HepG2 (cell line): ENCODE measurements around the gene SMIM1. TPM values are rescaled to one million over a fixed set of nuclear protein-coding genes. Genes with fewer than 3 reads are reported as not detected.

Experiments used
- AKAP8 ChIP-seq: sonication (generic); formaldehyde crosslinking; IDR thresholded peaks from 2 replicates; pipeline ENCODE4 v1.5.1; 2020; ENCODE audit warnings: mild to moderate bottlenecking, missing genetic modification reagents
- FOXC1 ChIP-seq: sonication (generic); formaldehyde crosslinking; IDR thresholded peaks from 2 replicates; pipeline ENCODE4 v1.8.0; 2022; ENCODE audit warnings: mild to moderate bottlenecking, missing genetic modification reagents, borderline replicate concordance
- FOXK1 ChIP-seq: sonication (generic); formaldehyde crosslinking; IDR thresholded peaks from 2 replicates; pipeline ENCODE4 v1.4.0; 2020; ENCODE audit warnings: low read depth, missing genetic modification reagents, borderline replicate concordance
- HNRNPLL ChIP-seq: fragments of 200-400 bp; formaldehyde crosslinking; IDR thresholded peaks from 2 replicates; pipeline ENCODE4 v1.6.1; 2017; ENCODE audit warnings: mild to moderate bottlenecking, low read depth, low read length; ENCODE audit not compliant: poor library complexity, severe bottlenecking
- MAFG ChIP-seq: sonication (generic); formaldehyde crosslinking; IDR thresholded peaks from 2 replicates; pipeline ENCODE4 v1.5.1; 2020; ENCODE audit warnings: mild to moderate bottlenecking, missing genetic modification reagents
- MTA1 ChIP-seq: sonication (generic); formaldehyde crosslinking; IDR thresholded peaks from 2 replicates; pipeline ENCODE4 v1.4.0; 2020; ENCODE audit warnings: missing genetic modification reagents, mild to moderate bottlenecking, borderline replicate concordance
- NR2F6 ChIP-seq, 2 experiments: IDR thresholded peaks; 2 replicates each; pipeline ENCODE4 v1.6.1; 2016; ENCODE audit warnings: antibody characterized with exemption in 1 of 2, mild to moderate bottlenecking in 1 of 2
- RBFOX2 ChIP-seq: fragments of 200-400 bp; formaldehyde crosslinking; IDR thresholded peaks from 2 replicates; pipeline ENCODE4 v1.6.1; 2017; ENCODE audit warnings: low read depth, mild to moderate bottlenecking, low read length
- SMAD9 ChIP-seq: sonication (generic); formaldehyde crosslinking; IDR thresholded peaks from 2 replicates; pipeline ENCODE4 v1.5.1; 2020; ENCODE audit warnings: mild to moderate bottlenecking, missing genetic modification reagents
- SPEN ChIP-seq: sonication (generic); formaldehyde crosslinking; IDR thresholded peaks from 2 replicates; pipeline ENCODE4 v1.5.1; 2020; ENCODE audit warnings: low read depth, mild to moderate bottlenecking, missing genetic modification reagents
- TAF1 ChIP-seq: sonication (generic); formaldehyde crosslinking; IDR thresholded peaks from 2 replicates; pipeline ENCODE4 v1.4.0; 2020; ENCODE audit warnings: missing genetic modification reagents
- ZBTB3 ChIP-seq: sonication (generic); formaldehyde crosslinking; IDR thresholded peaks from 2 replicates; pipeline ENCODE4 v1.4.0; 2020; ENCODE audit warnings: low read depth, mild to moderate bottlenecking, moderate library complexity, missing genetic modification reagents, borderline replicate concordance
- ZNF253 ChIP-seq: sonication (generic); formaldehyde crosslinking; IDR thresholded peaks from 2 replicates; pipeline ENCODE4 v1.8.0; 2022; ENCODE audit warnings: mild to moderate bottlenecking, missing genetic modification reagents, borderline replicate concordance
- ZNF432 ChIP-seq: sonication (generic); formaldehyde crosslinking; IDR thresholded peaks from 2 replicates; pipeline ENCODE4 v1.5.0; 2020; ENCODE audit warnings: missing genetic modification reagents, mild to moderate bottlenecking, borderline replicate concordance
- ZNF547 ChIP-seq: sonication (generic); formaldehyde crosslinking; IDR thresholded peaks from 2 replicates; pipeline ENCODE4 v1.5.1; 2020; ENCODE audit warnings: mild to moderate bottlenecking, missing genetic modification reagents
- polyA plus RNA-seq, 8 experiments: library from polyadenylated mRNA; depleted of rRNA in 3 of 8; stranded (reverse) in 7 of 8; unstranded in 1 of 8; fragments of >200 nt; fragmentation: Illumina TruSeq in 4 of 8; extraction: Trizol in 4 of 8; gene quantifications; 2 replicates each; pipeline versions ENCODE4 v1.2.1 to v1.2.3, GENCODE V29; 2011 to 2016; ENCODE audit warnings: low read depth in 4 of 8, missing spikeins in 1 of 8, mixed read lengths in 1 of 8; ENCODE audit not compliant: insufficient read depth in 1 of 8
- total RNA-seq, 5 experiments: library from RNA; depleted of rRNA; stranded (reverse); fragments of >200 nt; fragmentation: Illumina TruSeq; extraction: Trizol; gene quantifications; 2 replicates each; pipeline ENCODE4 v1.2.3, GENCODE V29; 2016; ENCODE audit warnings: low read depth in 1 of 5
- TF ChIP-seq, protein P1 (sequence below): sonication (generic); formaldehyde crosslinking; IDR thresholded peaks from 2 replicates; pipeline ENCODE4 v1.4.0; 2020; ENCODE audit warnings: missing genetic modification reagents, low read depth, mild to moderate bottlenecking, borderline replicate concordance
- TF ChIP-seq, protein P2 (sequence below): sonication (generic); formaldehyde crosslinking; IDR thresholded peaks from 2 replicates; pipeline ENCODE4 v1.8.0; 2022; ENCODE audit warnings: missing genetic modification reagents, mild to moderate bottlenecking, moderate library complexity, borderline replicate concordance
- TF ChIP-seq, protein P3 (sequence below): sonication (generic); formaldehyde crosslinking; IDR thresholded peaks from 2 replicates; pipeline ENCODE4 v1.5.1; 2020; ENCODE audit warnings: mild to moderate bottlenecking, missing genetic modification reagents
- TF ChIP-seq, protein P4 (sequence below): sonication (generic); formaldehyde crosslinking; IDR thresholded peaks from 2 replicates; pipeline ENCODE4 v1.4.0; 2020; ENCODE audit warnings: missing genetic modification reagents, mild to moderate bottlenecking, borderline replicate concordance

Gene SMIM1
- total and polyA plus RNA-seq, 2 of the 13 experiments (the other 11 are each of a cell fraction or from before 2014, with no cell fraction given), result 12.4 to 56.3 TPM

DNA sequence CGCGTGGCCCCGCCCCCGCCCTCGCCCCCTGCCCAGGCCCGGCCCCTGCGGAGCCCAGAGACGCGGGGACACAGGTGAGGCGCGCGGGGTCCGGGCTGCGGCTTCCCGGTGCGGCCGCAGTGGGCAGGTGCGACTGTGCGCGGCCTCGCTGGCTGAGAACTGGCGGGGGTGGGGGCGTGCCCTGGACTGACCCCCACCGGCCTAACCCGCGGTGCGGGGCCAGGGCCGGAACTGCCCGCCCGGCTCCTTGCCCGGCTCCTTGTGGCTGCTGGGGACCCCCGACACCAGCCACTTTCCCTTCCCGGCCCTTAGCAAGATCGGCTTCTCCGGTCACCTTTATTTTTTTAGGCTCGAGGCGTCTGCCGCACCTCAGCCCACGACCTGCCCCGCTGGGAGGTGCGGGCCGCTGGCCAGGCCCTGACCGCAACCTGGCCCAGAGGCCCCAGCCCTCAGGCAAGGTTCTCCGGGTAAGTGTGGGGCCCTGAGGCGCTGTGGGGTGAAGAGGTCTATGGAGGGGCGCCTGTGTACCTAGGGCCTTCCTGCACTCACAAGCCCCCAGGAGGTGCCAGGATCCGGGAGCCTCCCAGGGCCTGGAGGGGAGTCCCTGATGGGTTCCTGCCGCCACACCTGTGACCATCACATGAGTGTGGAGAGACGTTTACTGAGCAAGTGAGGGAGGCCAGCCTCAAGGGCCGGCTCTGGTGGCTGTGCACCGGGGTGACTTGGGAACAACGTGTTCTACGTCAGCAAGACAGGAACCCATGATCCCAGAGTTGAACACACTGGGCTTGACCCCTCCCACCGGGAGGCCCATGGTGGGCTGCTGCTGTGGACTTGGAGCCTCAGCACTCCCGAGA, at the start of gene SMIM1 (continued):
- TF ChIP-seq FOXK1 (CRISPR knock-in tag) (0 out of 2 replicates have a peak, but pooled peaks have one; percentile 5), NR2F6 (IDR thresholded peaks at IDR 0.05) (no peak), NR2F6 (CRISPR knock-in tag; IDR thresholded peaks at IDR 0.05) (no peak), SMAD9 (CRISPR knock-in tag) (no peak), ZNF547 (no peak), MAFG (CRISPR knock-in tag) (no peak), ZBTB3 (CRISPR knock-in tag) (no peak), AKAP8 (CRISPR knock-in tag) (no peak), RBFOX2 (peak; percentile 73), ZNF253 (CRISPR knock-in tag) (peak; percentile 54; the same call in 1 of the 2 replicates), TAF1 (CRISPR knock-in tag) (peak; percentile 65; the same call in 1 of the 2 replicates), FOXC1 (CRISPR knock-in tag) (no peak), MTA1 (CRISPR knock-in tag) (no peak), SPEN (peak; percentile 0; the same call in 1 of the 2 replicates), ZNF432 (CRISPR knock-in tag) (no peak), HNRNPLL (peak; percentile 8)
- TF ChIP-seq, protein P1, sequence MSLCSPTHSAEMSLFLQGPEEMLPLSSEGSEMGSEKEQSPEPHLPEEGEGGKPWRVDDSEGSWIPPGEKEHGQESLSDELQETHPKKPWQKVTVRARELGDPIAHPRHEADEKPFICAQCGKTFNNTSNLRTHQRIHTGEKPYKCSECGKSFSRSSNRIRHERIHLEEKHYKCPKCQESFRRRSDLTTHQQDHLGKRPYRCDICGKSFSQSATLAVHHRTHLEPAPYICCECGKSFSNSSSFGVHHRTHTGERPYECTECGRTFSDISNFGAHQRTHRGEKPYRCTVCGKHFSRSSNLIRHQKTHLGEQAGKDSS (CRISPR knock-in tag), result 0 out of 2 replicates have a peak, but pooled peaks have one; percentile 43
- TF ChIP-seq, protein P2, sequence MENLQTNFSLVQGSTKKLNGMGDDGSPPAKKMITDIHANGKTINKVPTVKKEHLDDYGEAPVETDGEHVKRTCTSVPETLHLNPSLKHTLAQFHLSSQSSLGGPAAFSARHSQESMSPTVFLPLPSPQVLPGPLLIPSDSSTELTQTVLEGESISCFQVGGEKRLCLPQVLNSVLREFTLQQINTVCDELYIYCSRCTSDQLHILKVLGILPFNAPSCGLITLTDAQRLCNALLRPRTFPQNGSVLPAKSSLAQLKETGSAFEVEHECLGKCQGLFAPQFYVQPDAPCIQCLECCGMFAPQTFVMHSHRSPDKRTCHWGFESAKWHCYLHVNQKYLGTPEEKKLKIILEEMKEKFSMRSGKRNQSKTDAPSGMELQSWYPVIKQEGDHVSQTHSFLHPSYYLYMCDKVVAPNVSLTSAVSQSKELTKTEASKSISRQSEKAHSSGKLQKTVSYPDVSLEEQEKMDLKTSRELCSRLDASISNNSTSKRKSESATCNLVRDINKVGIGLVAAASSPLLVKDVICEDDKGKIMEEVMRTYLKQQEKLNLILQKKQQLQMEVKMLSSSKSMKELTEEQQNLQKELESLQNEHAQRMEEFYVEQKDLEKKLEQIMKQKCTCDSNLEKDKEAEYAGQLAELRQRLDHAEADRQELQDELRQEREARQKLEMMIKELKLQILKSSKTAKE (CRISPR knock-in tag), result no peak
- TF ChIP-seq, protein P3, sequence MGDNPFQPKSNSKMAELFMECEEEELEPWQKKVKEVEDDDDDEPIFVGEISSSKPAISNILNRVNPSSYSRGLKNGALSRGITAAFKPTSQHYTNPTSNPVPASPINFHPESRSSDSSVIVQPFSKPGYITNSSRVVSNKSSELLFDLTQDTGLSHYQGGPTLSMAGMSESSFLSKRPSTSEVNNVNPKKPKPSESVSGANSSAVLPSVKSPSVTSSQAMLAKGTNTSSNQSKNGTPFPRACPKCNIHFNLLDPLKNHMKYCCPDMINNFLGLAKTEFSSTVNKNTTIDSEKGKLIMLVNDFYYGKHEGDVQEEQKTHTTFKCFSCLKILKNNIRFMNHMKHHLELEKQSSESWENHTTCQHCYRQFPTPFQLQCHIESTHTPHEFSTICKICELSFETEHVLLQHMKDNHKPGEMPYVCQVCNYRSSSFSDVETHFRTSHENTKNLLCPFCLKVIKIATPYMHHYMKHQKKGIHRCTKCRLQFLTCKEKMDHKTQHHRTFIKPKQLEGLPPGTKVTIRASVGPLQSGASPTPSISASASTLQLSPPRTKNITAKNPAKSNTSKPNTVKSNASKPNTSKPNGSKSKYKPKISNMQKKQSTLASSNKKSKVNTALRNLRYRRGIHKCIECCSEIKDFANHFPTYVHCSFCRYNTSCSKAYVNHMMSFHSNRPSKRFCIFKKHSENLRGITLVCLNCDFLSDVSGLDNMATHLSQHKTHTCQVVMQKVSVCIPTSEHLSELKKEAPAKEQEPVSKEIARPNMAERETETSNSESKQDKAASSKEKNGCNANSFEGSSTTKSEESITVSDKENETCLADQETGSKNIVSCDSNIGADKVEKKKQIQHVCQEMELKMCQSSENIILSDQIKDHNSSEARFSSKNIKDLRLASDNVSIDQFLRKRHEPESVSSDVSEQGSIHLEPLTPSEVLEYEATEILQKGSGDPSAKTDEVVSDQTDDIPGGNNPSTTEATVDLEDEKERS (CRISPR knock-in tag), result peak; percentile 8; the same call in 1 of the 2 replicates
- TF ChIP-seq, protein P4, sequence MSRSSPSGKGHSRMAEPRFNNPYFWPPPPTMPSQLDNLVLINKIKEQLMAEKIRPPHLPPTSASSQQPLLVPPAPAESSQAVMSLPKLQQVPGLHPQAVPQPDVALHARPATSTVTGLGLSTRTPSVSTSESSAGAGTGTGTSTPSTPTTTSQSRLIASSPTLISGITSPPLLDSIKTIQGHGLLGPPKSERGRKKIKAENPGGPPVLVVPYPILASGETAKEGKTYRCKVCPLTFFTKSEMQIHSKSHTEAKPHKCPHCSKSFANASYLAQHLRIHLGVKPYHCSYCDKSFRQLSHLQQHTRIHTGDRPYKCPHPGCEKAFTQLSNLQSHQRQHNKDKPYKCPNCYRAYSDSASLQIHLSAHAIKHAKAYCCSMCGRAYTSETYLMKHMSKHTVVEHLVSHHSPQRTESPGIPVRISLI, result no peak
